ENCODE results near the gene PLEKHA7.

PLEKHA7 gene

DNA sequence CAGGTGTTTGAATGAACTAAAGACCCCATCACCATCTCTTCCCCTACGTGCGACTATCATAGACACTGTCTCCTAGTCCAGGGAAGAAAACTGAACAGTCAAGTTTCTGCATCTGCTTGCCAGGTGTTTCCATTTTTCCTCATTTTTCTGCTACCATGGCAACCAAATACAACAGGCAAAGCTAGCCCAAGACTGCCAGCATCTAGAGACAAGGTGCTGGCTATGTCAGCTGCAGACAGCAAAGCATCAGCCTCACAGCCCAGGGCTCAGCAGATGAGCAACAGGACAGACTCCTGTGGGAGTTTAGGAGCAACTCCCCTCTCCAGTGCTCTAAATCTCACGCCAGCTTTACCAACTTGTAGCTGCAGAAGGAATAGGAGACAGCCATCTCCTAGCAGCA is 151.5 kb downstream of the PLEKHA7 start:
- DNase-seq (ENCODE audit: low read depth in 1 of 2, low spot score in 1 of 2): no peak
- in situ Hi-C loops (cut with HindIII; ENCODE audit: low pct_unique_long_range_greater_than_20kb, low sequenced_read_pairs): no loop called here
- no peak for TF ChIP-seq JUND (IDR thresholded peaks at IDR 0.05; ENCODE audit: low read depth)

DNA sequence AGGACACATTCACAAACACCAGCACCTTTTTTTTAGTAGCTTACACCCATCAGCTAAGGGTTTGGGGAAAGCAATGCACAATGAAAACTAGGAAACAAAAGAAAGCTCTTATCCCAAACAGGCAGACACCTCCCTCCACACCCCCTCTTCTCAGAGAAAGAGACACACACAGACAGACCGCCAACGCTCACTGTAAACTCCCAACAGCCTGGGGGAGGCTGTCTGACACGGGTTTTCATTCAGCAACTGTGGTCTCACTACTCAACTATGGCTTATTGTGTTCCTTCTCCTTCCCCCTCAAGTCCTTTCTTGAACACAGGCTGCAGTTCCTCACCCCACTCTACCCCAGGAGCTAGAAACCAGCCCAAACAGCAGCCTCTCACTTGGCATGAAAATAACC is 152.4 kb downstream of the PLEKHA7 start:
- no peak for TF ChIP-seq JUND (IDR thresholded peaks at IDR 0.05; ENCODE audit: low read depth)
- in situ Hi-C loops (cut with HindIII; ENCODE audit: low pct_unique_long_range_greater_than_20kb, low sequenced_read_pairs): no loop called here

DNA sequence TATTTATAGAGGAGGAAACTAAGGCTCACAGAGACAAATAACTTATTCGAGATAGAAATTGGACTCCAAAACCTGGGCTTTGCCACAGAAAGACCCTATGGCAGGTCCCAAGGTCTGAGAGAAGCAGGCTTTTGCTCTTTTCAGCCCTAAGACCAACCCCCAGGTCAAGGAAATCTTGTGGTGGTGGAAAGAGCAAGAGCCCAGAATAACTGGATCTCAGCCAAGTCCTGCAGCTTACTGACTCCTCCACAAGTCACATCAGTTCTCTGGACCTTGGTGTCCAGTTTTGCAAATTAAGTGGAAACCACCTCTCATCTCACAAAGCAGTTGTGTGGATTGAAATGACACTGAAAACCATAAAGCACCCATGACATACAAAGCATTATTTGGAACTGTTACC is 153.6 kb downstream of the PLEKHA7 start:
- no peak for TF ChIP-seq JUND (IDR thresholded peaks at IDR 0.05; ENCODE audit: low read depth)
- in situ Hi-C loops (cut with HindIII; ENCODE audit: low pct_unique_long_range_greater_than_20kb, low sequenced_read_pairs): no loop called here
- peak in 1 of 2 experiments; percentile 12 for DNase-seq (ENCODE audit: low read depth in 1 of 2, low spot score in 1 of 2)

More for the DNA sequence above, 152.4 kb downstream of the PLEKHA7 start:
- DNase-seq (ENCODE audit: low read depth in 1 of 2, low spot score in 1 of 2): no peak

- DNase-seq (ENCODE audit: low read depth in 1 of 2, low spot score in 1 of 2): no peak
- in situ Hi-C loops (cut with HindIII; ENCODE audit: low pct_unique_long_range_greater_than_20kb, low sequenced_read_pairs): no loop called here
- no peak for TF ChIP-seq JUND (IDR thresholded peaks at IDR 0.05; ENCODE audit: low read depth)
These were observed 154.6 kb downstream of the PLEKHA7 start for GRCh38 chr11:16859651-16860050.

DNA sequence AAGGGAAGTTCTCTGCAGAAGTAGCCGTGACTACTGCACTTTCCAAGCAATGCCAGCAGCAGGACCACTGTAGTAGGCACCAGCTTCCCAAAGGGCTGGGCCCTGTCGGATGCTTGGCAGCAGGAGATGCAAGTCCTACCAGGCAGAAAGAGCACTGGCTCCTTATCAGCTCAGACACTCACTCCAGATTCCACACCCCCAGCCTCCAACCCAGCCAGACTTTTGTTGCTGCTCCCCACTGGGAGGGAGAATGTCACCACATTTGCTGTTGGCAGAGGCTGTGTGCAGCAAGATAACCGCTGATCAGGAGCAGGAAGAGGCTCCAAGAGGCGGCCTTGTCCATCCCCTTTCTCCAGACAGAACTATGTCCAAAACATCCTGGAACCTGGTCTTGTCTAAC is 157.0 kb downstream of the PLEKHA7 start:
- in situ Hi-C loops (cut with HindIII; ENCODE audit: low pct_unique_long_range_greater_than_20kb, low sequenced_read_pairs): no loop called here

DNA sequence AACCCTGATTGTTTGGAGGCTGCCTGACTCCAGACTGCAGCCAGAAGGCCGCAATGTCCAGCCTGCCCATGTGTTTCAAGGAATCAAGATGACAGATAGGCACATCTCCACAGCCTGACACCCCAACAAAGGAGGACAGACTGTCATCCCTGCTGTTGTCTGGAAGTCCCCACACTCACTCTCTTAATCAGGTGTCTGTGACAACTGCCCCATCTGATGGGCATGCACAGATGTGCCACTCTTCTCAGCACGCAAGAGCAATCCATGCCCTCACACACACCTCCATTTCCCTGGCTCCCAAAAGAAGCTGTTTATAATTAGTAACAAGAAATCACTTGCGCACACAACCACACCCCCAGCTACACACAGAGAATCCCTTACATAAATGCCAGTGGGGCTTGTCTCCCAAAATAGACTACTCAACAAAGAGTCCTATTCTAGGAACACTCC is 158.2 kb downstream of the PLEKHA7 start:
- TF ChIP-seq JUND (IDR thresholded peaks at IDR 0.05; ENCODE audit: low read depth): no peak
- in situ Hi-C loops (cut with HindIII; ENCODE audit: low pct_unique_long_range_greater_than_20kb, low sequenced_read_pairs): no loop called here
- DNase-seq (ENCODE audit: low read depth in 1 of 2, low spot score in 1 of 2): no peak

More for the DNA sequence above, 157.0 kb downstream of the PLEKHA7 start:
- no peak for TF ChIP-seq JUND (IDR thresholded peaks at IDR 0.05; ENCODE audit: low read depth)
- DNase-seq (ENCODE audit: low read depth in 1 of 2, low spot score in 1 of 2): no peak

- in situ Hi-C loops (cut with HindIII; ENCODE audit: low pct_unique_long_range_greater_than_20kb, low sequenced_read_pairs): no loop called here
- no peak for TF ChIP-seq JUND (IDR thresholded peaks at IDR 0.05; ENCODE audit: low read depth)
- DNase-seq (ENCODE audit: low read depth in 1 of 2, low spot score in 1 of 2): no peak
These were observed 159.2 kb downstream of the PLEKHA7 start for GRCh38 chr11:16854979-16855378.

- in situ Hi-C loops (cut with HindIII; ENCODE audit: low pct_unique_long_range_greater_than_20kb, low sequenced_read_pairs): no loop called here
- no peak for TF ChIP-seq JUND (IDR thresholded peaks at IDR 0.05; ENCODE audit: low read depth)
- DNase-seq (ENCODE audit: low read depth in 1 of 2, low spot score in 1 of 2): no peak
These were observed 160.4 kb downstream of the PLEKHA7 start for GRCh38 chr11:16853859-16854258.

DNA sequence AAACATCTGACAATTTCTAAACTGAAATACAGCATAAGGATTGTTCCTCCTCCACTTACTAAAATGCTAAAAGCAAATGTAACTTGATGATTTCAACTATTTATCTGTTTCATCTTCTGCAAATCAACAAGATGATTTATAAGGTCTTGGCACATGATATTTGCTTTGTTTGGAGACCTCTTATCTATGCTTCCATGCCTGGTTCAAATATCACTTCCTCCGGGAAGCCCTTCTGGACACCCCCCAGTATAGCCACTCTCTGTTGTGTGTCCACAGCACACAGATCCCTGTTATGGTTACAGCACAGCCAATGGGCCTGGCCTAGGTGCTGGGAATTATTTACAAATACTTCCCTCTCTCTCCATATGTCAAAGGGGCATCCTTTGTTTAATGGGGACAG is 160.9 kb downstream of the PLEKHA7 start:
- in situ Hi-C loops (cut with HindIII; ENCODE audit: low pct_unique_long_range_greater_than_20kb, low sequenced_read_pairs): no loop called here

DNA sequence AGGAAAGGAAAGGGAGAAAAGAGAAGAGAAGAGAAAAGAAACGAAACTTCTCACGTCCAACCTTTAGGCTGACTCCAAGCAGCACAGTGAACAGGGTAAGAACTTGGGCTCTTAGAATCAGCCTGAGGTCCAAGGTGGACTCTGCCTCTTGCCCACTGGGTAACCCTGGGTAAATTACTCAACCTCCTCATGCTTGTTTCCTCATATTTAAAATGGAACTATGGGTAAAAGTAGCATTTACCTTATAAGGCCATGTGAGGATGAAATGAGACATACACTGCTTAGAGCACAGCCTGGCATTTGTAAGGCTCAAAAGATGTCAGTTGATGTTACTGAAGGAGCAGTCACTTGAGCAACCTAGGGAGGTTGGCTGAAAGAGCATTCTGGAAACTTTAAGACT is 167.9 kb downstream of the PLEKHA7 start:
- TF ChIP-seq JUND (IDR thresholded peaks at IDR 0.05; ENCODE audit: low read depth): no peak
- in situ Hi-C loops (cut with HindIII; ENCODE audit: low pct_unique_long_range_greater_than_20kb, low sequenced_read_pairs): no loop called here

More for the DNA sequence above, 160.9 kb downstream of the PLEKHA7 start:
- TF ChIP-seq JUND (IDR thresholded peaks at IDR 0.05; ENCODE audit: low read depth): no peak
- DNase-seq (ENCODE audit: low read depth in 1 of 2, low spot score in 1 of 2): no peak

DNA sequence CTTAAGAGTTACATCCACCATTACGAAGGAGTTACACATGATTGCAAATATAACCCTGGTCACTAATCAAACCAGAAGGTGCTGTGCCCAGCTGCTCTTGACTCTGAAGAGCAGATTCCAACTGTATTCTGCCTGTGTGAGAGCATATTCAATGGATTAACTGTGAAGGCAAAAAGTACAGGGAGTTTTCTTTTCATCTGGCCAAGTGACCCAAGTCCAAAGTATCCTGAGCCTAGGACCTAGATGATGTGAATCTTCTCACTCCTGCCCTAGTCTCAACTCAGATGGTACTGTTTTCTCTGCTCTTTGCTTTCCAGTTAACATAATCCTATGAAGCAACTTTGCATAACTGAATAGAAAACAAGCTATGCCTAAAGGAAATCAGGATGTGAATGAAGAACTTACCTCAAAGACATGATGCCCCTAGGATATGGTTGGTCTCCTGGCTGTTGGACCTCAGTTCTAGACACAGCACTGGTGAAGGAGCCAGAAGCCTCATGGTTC is 169.9 kb downstream of the PLEKHA7 start:
- no peak for DNase-seq (ENCODE audit: low read depth in 1 of 2, low spot score in 1 of 2)
- in situ Hi-C loops (cut with HindIII; ENCODE audit: low pct_unique_long_range_greater_than_20kb, low sequenced_read_pairs): no loop called here
- no peak for TF ChIP-seq JUND (IDR thresholded peaks at IDR 0.05; ENCODE audit: low read depth)

More for the DNA sequence above, 167.9 kb downstream of the PLEKHA7 start:
- DNase-seq (ENCODE audit: low read depth in 1 of 2, low spot score in 1 of 2): no peak

DNA sequence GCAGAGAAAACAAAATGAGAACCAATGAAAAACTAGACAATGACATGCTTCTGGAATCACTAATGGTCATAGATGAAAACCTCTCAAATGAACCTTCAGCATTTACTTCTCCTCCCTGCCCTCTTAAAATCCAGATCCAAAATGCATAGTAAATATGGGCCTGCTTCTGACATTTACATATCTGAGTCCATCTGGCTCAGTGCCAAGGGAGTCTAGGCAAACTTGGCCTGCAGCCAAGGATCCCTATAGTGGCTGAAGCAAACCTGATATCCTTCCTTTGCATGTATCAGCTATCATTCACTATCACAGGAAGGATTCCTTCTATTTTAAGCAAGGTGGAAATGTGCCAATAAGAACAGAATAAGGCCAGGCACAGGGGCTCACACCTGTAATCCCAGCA is 170.9 kb downstream of the PLEKHA7 start:
- DNase-seq (ENCODE audit: low read depth in 1 of 2, low spot score in 1 of 2): no peak
- in situ Hi-C loops (cut with HindIII; ENCODE audit: low pct_unique_long_range_greater_than_20kb, low sequenced_read_pairs): no loop called here
- no peak for TF ChIP-seq JUND (IDR thresholded peaks at IDR 0.05; ENCODE audit: low read depth)

GRCh38 chr11:16841984-16842383 is 172.2 kb downstream of the PLEKHA7 start:
- DNase-seq (ENCODE audit: low read depth in 1 of 2, low spot score in 1 of 2): no peak
- in situ Hi-C loops (cut with HindIII; ENCODE audit: low pct_unique_long_range_greater_than_20kb, low sequenced_read_pairs): no loop called here
- TF ChIP-seq JUND (IDR thresholded peaks at IDR 0.05; ENCODE audit: low read depth): no peak

- TF ChIP-seq JUND (IDR thresholded peaks at IDR 0.05; ENCODE audit: low read depth): no peak
- no peak for DNase-seq (ENCODE audit: low read depth in 1 of 2, low spot score in 1 of 2)
- in situ Hi-C loops (cut with HindIII; ENCODE audit: low pct_unique_long_range_greater_than_20kb, low sequenced_read_pairs): no loop called here
These were observed 172.7 kb downstream of the PLEKHA7 start for GRCh38 chr11:16841481-16841880.
